Thyroid gland (tissue), 4 donors: Measurements from ENCODE around the gene OLFM2. TPM values are rescaled to one million over a fixed set of nuclear protein-coding genes. Genes with fewer than 3 reads are reported as not detected.
A peak's percentile ranks its signal among the peaks of the same experiment; 100 is the strongest.

Experiments used
- DNase-seq, 2 donors: peaks; one replicate each; pipeline ENCODE4 v3.0.0-alpha.2; 2019
- H3K27ac ChIP-seq, 3 donors: fragments of 200-600 bp; sonication (generic); 1 replicate in 2 of 3; 2 replicates in 1 of 3; pipeline ENCODE4 v1.5.1; 2016 to 2019; ENCODE audit warnings: mild to moderate bottlenecking in 1 of 3, moderate library complexity in 1 of 3
- H3K27me3 ChIP-seq: fragments of 200-600 bp; sonication (generic); one replicate; pipeline ENCODE4 v1.5.1; 2019
- H3K36me3 ChIP-seq, 2 donors: fragments of 200-600 bp; sonication (generic); one replicate each; pipeline ENCODE4 v1.5.1; 2016 to 2019
- H3K4me1 ChIP-seq, 2 donors: fragments of 200-600 bp; sonication (generic); one replicate each; pipeline ENCODE4 v1.5.1; 2017 to 2019
- H3K4me3 ChIP-seq, 3 donors: fragments of 200-600 bp; sonication (generic); replicated peaks in 1 of 3; 1 replicate in 2 of 3; 2 replicates in 1 of 3; pipeline ENCODE4 v1.5.1; 2016; ENCODE audit warnings: mild to moderate bottlenecking in 1 of 3
- H3K9me3 ChIP-seq: fragments of 200-600 bp; sonication (generic); one replicate; pipeline ENCODE4 v1.5.1; 2017
- CTCF ChIP-seq, 6 experiments: fragments of 200-600 bp in 3 of 6; fragments of 450-650 bp in 3 of 6; sonication (generic) in 3 of 6; IDR thresholded peaks; one replicate each; pipeline ENCODE4 v1.5.1; 2016 to 2019; ENCODE audit warnings: antibody characterized with exemption in 6 of 6, mild to moderate bottlenecking in 2 of 6, inconsistent platforms in 1 of 6, moderate library complexity in 1 of 6
- POLR2A ChIP-seq, 2 donors: fragments of 450-650 bp; IDR thresholded peaks; one replicate each; pipeline ENCODE4 v1.6.1; 2017; ENCODE audit warnings: antibody characterized with exemption in 2 of 2, mild to moderate bottlenecking in 2 of 2, moderate library complexity in 1 of 2
- WGBS, 2 donors: methylation state at CpG; one replicate each; pipeline ENCODE4 v1.1.5; 2017; 5-methylcytosine and 5-hydroxymethylcytosine counted together
- intact Hi-C: fragments of 100-400 bp; cut with DNase I; formaldehyde crosslinking; loops from one replicate; pipeline ENCODE4 v1.15.1; 2023
- total RNA-seq, 4 donors: library from RNA; depleted of rRNA; stranded (reverse); fragments of >200 nt; gene quantifications; one replicate each; pipeline ENCODE4 v1.2.3, GENCODE V29; 2016

Gene OLFM2
- total RNA-seq, 4 donors from 2014 or later, result 19.5 to 42.7 (median 37.8) TPM

GRCh38 chr19:9842834-9843625, 93.3 kb downstream of the OLFM2 start:
- intact Hi-C loops, result no loop called here
- no peak for DNase-seq
- Histone ChIP-seq H3K4me3 (no peak overlapping the region), H3K27me3 (no peaks in the 10 kb centered on the region), H3K36me3 (peaks cover 14 to 49% of the 10 kb centered on the region in 2 donors), H3K27ac (no peak overlapping the region), H3K9me3 (no peaks in the 10 kb centered on the region), H3K4me1 (no peaks in the 10 kb centered on the region)
- no peak for TF ChIP-seq CTCF (IDR thresholded peaks at IDR 0.05)
- no peak for TF ChIP-seq POLR2A (IDR thresholded peaks at IDR 0.05)
- WGBS, 2 donors, result 82 to 90% methylated on average over 5 to 9 of the region's 9 CpGs

- Histone ChIP-seq H3K27me3 (no peaks in the 10 kb centered on the region), H3K27ac (no peak overlapping the region), H3K9me3 (no peaks in the 10 kb centered on the region), H3K36me3 (peaks cover 14 to 47% of the 10 kb centered on the region in 2 donors), H3K4me3 (no peak overlapping the region), H3K4me1 (peaks cover 7 to 10% of the 10 kb centered on the region in 2 donors)
- TF ChIP-seq CTCF (IDR thresholded peaks at IDR 0.05) (no peak), POLR2A (IDR thresholded peaks at IDR 0.05) (no peak)
- intact Hi-C loops, result no loop called here
- no peak for DNase-seq
- 78 to 100% methylated on average over 1 of the region's 1 CpG for WGBS, 2 donors
These were observed 96.9 kb downstream of the OLFM2 start for GRCh38 chr19:9839415-9839814.

GRCh38 chr19:9838324-9838723, 98.0 kb downstream of the OLFM2 start:
- Histone ChIP-seq H3K9me3 (no peaks in the 10 kb centered on the region), H3K27me3 (no peaks in the 10 kb centered on the region), H3K4me1 (peaks cover 7 to 10% of the 10 kb centered on the region in 2 donors), H3K36me3 (peaks cover 11 to 39% of the 10 kb centered on the region in 2 donors), H3K27ac (no peak overlapping the region), H3K4me3 (no peak overlapping the region)
- 93 to 97% methylated on average over 11 to 12 of the region's 15 CpGs for WGBS, 2 donors
- DNase-seq, result no peak
- intact Hi-C loops, result no loop called here
- no peak for TF ChIP-seq POLR2A (IDR thresholded peaks at IDR 0.05)
- no peak for TF ChIP-seq CTCF (IDR thresholded peaks at IDR 0.05)

- Histone ChIP-seq H3K27ac (no peak overlapping the region), H3K36me3 (peaks cover 8 to 18% of the 10 kb centered on the region in 2 donors), H3K9me3 (no peaks in the 10 kb centered on the region), H3K4me1 (peaks cover 7 to 10% of the 10 kb centered on the region in 2 donors), H3K4me3 (peak overlapping the region in 2 of 3 donors; percentile 80 to 88), H3K27me3 (no peaks in the 10 kb centered on the region)
- intact Hi-C loops, result no loop called here
- no peak for TF ChIP-seq POLR2A (IDR thresholded peaks at IDR 0.05)
- TF ChIP-seq CTCF (IDR thresholded peaks at IDR 0.05), result no peak
- 9 to 13% methylated on average over 5 of the region's 5 CpGs for WGBS, 2 donors
- no peak for DNase-seq
These were observed 100.3 kb downstream of the OLFM2 start for GRCh38 chr19:9836021-9836420.

GRCh38 chr19:9835507-9835949, 100.8 kb downstream of the OLFM2 start:
- Histone ChIP-seq H3K4me1 (peaks cover 7 to 10% of the 10 kb centered on the region in 2 donors), H3K27ac (peak overlapping the region in 1 of 3 donors; percentile 43), H3K36me3 (peaks cover 8 to 13% of the 10 kb centered on the region in 2 donors), H3K9me3 (no peaks in the 10 kb centered on the region), H3K4me3 (peak overlapping the region; percentile 58 to 88 (median 80)), H3K27me3 (no peaks in the 10 kb centered on the region)
- 0 to 3% methylated on average over 8 to 16 of the region's 28 CpGs for WGBS, 2 donors
- intact Hi-C loops, result no loop called here
- no peak for DNase-seq
- no peak for TF ChIP-seq POLR2A (IDR thresholded peaks at IDR 0.05)
- TF ChIP-seq CTCF (IDR thresholded peaks at IDR 0.05), result no peak
